Ascending aorta (tissue), 2 donors: ENCODE data around the gene OGFOD3. TPM values are rescaled to one million over a fixed set of nuclear protein-coding genes. Genes with fewer than 3 reads are reported as not detected.

ENCODE experiments used
- DNase-seq, 2 donors: peaks; one replicate each; pipeline ENCODE4 v3.0.0-alpha.2; 2019; ENCODE audit warnings: low spot score in 2 of 2
- H3K27ac ChIP-seq, 2 donors: fragments of 200-600 bp; sonication (generic); one replicate each; pipeline ENCODE4 v1.5.1; 2016 to 2017; ENCODE audit warnings: mild to moderate bottlenecking in 1 of 2
- H3K27me3 ChIP-seq: fragments of 200-600 bp; sonication (generic); one replicate; pipeline ENCODE4 v1.5.1; 2017
- H3K36me3 ChIP-seq, 2 donors: fragments of 200-600 bp; sonication (generic); one replicate each; pipeline ENCODE4 v1.5.1; 2016
- H3K4me1 ChIP-seq, 2 donors: fragments of 200-600 bp; sonication (generic); one replicate each; pipeline ENCODE4 v1.5.1; 2016 to 2017; ENCODE audit warnings: mild to moderate bottlenecking in 1 of 2
- H3K4me3 ChIP-seq, 2 donors: fragments of 200-600 bp; sonication (generic); one replicate each; pipeline ENCODE4 v1.5.1; 2016 to 2017; ENCODE audit warnings: mild to moderate bottlenecking in 1 of 2
- H3K9me3 ChIP-seq, 2 donors: fragments of 200-600 bp; sonication (generic); one replicate each; pipeline ENCODE4 v1.5.1; 2016
- CTCF ChIP-seq, 3 experiments: fragments of 200-600 bp in 2 of 3; fragments of 450-650 bp in 1 of 3; sonication (generic) in 2 of 3; IDR thresholded peaks; one replicate each; pipeline ENCODE4 v1.5.1; 2016 to 2019; ENCODE audit warnings: antibody characterized with exemption in 3 of 3, mild to moderate bottlenecking in 1 of 3, moderate library complexity in 1 of 3
- intact Hi-C: fragments of 100-400 bp; cut with DNase I; formaldehyde crosslinking; loops from one replicate; pipeline ENCODE4 v1.15.1; 2023
- total RNA-seq: library from RNA; depleted of rRNA; stranded (reverse); fragments of >200 nt; gene quantifications from one replicate; pipeline ENCODE4 v1.1.0, GENCODE V29; 2016

OGFOD3 gene
- total RNA-seq, 1 donor from 2014 or later, result 36.6 TPM

- H3K27me3 ChIP-seq, result no peaks in the 10 kb centered on the region
- H3K27ac ChIP-seq, result peak overlapping the region in 1 of 2 donors; percentile 44
- H3K36me3 ChIP-seq, result peaks cover 26 to 27% of the 10 kb centered on the region in 2 donors
- TF ChIP-seq CTCF (IDR thresholded peaks at IDR 0.05), result no peak
- H3K9me3 ChIP-seq, result no peaks in the 10 kb centered on the region
- intact Hi-C loops, result no loop called here
- no peak overlapping the region for H3K4me3 ChIP-seq
- H3K4me1 ChIP-seq, result peaks cover 3 to 12% of the 10 kb centered on the region in 2 donors
- DNase-seq, result no peak
These were observed 26.6 kb upstream of the OGFOD3 start for GRCh38 chr17:82444941-82445521.

GRCh38 chr17:82444284-82444893, 26.0 kb upstream of the OGFOD3 start:
- Histone ChIP-seq H3K36me3 (peaks cover 26 to 33% of the 10 kb centered on the region in 2 donors), H3K9me3 (no peaks in the 10 kb centered on the region), H3K27ac (no peak overlapping the region), H3K4me3 (no peak overlapping the region), H3K4me1 (peaks cover 0 to 5% of the 10 kb centered on the region in 2 donors), H3K27me3 (no peaks in the 10 kb centered on the region)
- intact Hi-C loops, result no loop called here
- no peak for DNase-seq
- TF ChIP-seq CTCF (IDR thresholded peaks at IDR 0.05), result no peak

GRCh38 chr17:82443465-82444283, 25.3 kb upstream of the OGFOD3 start:
- Histone ChIP-seq H3K27me3 (no peaks in the 10 kb centered on the region), H3K4me3 (no peak overlapping the region), H3K9me3 (no peaks in the 10 kb centered on the region), H3K36me3 (peaks cover 26 to 33% of the 10 kb centered on the region in 2 donors), H3K27ac (no peak overlapping the region), H3K4me1 (peaks cover 0 to 4% of the 10 kb centered on the region in 2 donors)
- TF ChIP-seq CTCF (IDR thresholded peaks at IDR 0.05), result no peak
- no peak for DNase-seq
- intact Hi-C loops, result no loop called here

- Histone ChIP-seq H3K9me3 (no peaks in the 10 kb centered on the region), H3K4me3 (no peak overlapping the region), H3K27me3 (no peaks in the 10 kb centered on the region), H3K36me3 (peaks cover 26 to 33% of the 10 kb centered on the region in 2 donors), H3K4me1 (peaks cover 0 to 4% of the 10 kb centered on the region in 2 donors), H3K27ac (no peak overlapping the region)
- TF ChIP-seq CTCF (IDR thresholded peaks at IDR 0.05), result no peak
- DNase-seq, result peak in 1 of 2 donors; percentile 56
- intact Hi-C loops, result no loop called here
These were observed 24.5 kb upstream of the OGFOD3 start for GRCh38 chr17:82442643-82443464.
